ENCODE results near the gene OR52E2. TPM values are rescaled to one million over a fixed set of nuclear protein-coding genes. Genes with fewer than 3 reads are reported as not detected.

The OR52E2 gene
- not detected in 2 replicates for total RNA-seq

GRCh38 chr11:5059391-5059790, at the start of gene OR52E2:
TSS of gene OR52E2 (minus strand) at chr11:5059627. CDS start at chr11:5059627, 0 bp downstream.

GRCh38 chr11:5069272-5069671, 9.8 kb upstream of the OR52E2 start, which contains the start of gene OR52E1:
TSS of gene OR52E1 (plus strand) at chr11:5069572.

GRCh38 chr11:5046226-5046625, 13.2 kb downstream of the OR52E2 start, which contains the start of gene OR52J3:
TSS of gene OR52J3 (plus strand) at chr11:5046526. CDS start at chr11:5046526, 0 bp downstream.

Other genes with a start within 250 kb of the OR52E2 start
- not detected in 2 replicates for gene OR51F2, start 238.3 kb downstream of the OR52E2 start, total RNA-seq
- not detected in 2 replicates for gene OR51S1, start 210.4 kb downstream of the OR52E2 start, total RNA-seq
- gene OR51T1, start 177.7 kb downstream of the OR52E2 start, total RNA-seq, result not detected in 2 replicates
- gene OR51A7, start 155.8 kb downstream of the OR52E2 start, total RNA-seq, result not detected in 2 replicates
- gene OR51G2, start 140.3 kb downstream of the OR52E2 start, total RNA-seq, result not detected in 2 replicates
- not detected in 2 replicates for gene OR51G1, start 135.3 kb downstream of the OR52E2 start, total RNA-seq
- not detected in 2 replicates for gene OR51A4, start 112.0 kb downstream of the OR52E2 start, total RNA-seq
- gene OR51A2, start 103.9 kb downstream of the OR52E2 start, total RNA-seq, result not detected in 2 replicates
- not detected in 2 replicates for gene OR51L1, start 64.8 kb downstream of the OR52E2 start, total RNA-seq
- gene OR52J3, start 13.1 kb downstream of the OR52E2 start, total RNA-seq, result not detected in 2 replicates
- not detected in 2 replicates for gene OR52E1, start 9.9 kb upstream of the OR52E2 start, total RNA-seq
- not detected in 2 replicates for gene OR52A5, start 78.7 kb upstream of the OR52E2 start, total RNA-seq
- gene OR52A1, start 95.1 kb upstream of the OR52E2 start, total RNA-seq, result not detected in 2 replicates
- gene OR51V1, start 141.1 kb upstream of the OR52E2 start, total RNA-seq, result not detected in 2 replicates
- gene HBB, start 167.4 kb upstream of the OR52E2 start, total RNA-seq, result not detected in 2 replicates
- gene HBD, start 174.9 kb upstream of the OR52E2 start, total RNA-seq, result not detected in 2 replicates
- not detected in 2 replicates for gene HBG1, start 190.2 kb upstream of the OR52E2 start, total RNA-seq
- gene HBG2, start 195.2 kb upstream of the OR52E2 start, total RNA-seq, result not detected in 2 replicates
- not detected in 2 replicates for gene HBE1, start 210.3 kb upstream of the OR52E2 start, total RNA-seq
- gene OR51B4, start 242.3 kb upstream of the OR52E2 start, total RNA-seq, result not detected in 2 replicates

All from bladder microvascular endothelial cell (primary cell).